Left lobe of liver (tissue), 2 donors: ENCODE measurements around the gene UBN1. TPM values are rescaled to one million over a fixed set of nuclear protein-coding genes. Genes with fewer than 3 reads are reported as not detected.

Source experiments
- ATAC-seq: fragments of 200-7000 bp; cut with Tn5 transposase; one replicate; pipeline ENCODE4 v1.9.1; 2020; ENCODE audit warnings: mild to moderate bottlenecking, moderate library complexity
- DNase-seq: peaks from one replicate; pipeline ENCODE4 v3.0.0-alpha.2; 2020; ENCODE audit warnings: low spot score
- total RNA-seq: library from RNA; stranded (reverse); gene quantifications from one replicate; pipeline ENCODE4 v1.2.1, GENCODE V29; 2021
- donor health status: DM: no; HTN: no; CAD: no; lungs with moderate emphysema.
- donor health status: DM: no; HTN: yes; CAD: no.

Gene UBN1
- total RNA-seq, result 18.9 TPM

GRCh38 chr16:4846901-4847773, at the start of gene UBN1, which contains the start of gene GLYR1:
UBN1 (plus strand) TSS chr16:4847481; CDS start chr16:4852918, 5,437 bp downstream.
GLYR1 (minus strand) TSS chr16:4847288; CDS start chr16:4847265, 23 bp downstream.
- ATAC-seq (peak; percentile 89), DNase-seq (peak; percentile 99)

DNA sequence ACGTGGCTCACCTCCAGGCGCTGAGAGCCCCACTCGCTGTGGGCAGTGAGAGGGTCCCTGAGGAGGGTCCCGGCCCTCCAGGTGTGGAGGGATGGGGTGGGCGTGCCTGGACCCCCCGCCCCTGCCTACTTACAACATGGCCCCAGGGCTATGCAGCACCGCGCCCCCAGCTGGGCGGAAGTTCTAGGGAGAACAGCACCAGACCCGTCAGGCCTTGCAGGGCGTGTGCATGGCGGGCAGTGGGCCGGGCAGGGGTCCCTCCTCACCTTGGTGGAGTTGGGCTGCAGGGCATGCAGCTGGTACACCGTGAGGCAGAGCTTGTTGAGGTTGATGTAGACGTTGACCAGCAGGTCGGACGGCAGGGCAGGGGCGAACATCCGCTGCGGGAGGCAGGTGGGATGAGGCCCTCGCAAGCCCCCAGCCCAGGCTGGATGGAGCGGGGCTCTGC, 49.5 kb upstream of the UBN1 start:
- DNase-seq, result no peak

DNA sequence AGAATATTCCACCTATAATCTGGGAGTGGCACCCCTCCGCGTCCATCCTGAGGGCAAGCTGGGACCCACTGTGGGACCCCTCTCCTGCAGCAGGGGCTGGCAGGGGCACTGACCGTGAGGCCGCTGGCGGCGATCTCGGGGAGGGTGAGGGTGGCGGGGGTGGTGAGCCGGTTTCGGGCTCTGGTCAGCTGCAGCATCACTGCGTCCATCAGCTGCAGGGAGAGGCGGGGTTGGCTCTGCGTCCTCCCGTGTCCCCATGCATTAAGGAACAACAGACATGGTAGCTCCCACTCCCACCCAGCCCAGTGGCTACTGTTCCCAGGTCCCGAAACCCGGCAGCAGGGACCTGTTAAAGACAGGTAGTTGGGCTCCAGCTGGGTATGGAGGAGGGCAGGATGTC, 48.8 kb upstream of the UBN1 start:
- no peak for DNase-seq
- ATAC-seq, result no peak

More for the DNA sequence above, 49.5 kb upstream of the UBN1 start:
- ATAC-seq, result no peak

DNA sequence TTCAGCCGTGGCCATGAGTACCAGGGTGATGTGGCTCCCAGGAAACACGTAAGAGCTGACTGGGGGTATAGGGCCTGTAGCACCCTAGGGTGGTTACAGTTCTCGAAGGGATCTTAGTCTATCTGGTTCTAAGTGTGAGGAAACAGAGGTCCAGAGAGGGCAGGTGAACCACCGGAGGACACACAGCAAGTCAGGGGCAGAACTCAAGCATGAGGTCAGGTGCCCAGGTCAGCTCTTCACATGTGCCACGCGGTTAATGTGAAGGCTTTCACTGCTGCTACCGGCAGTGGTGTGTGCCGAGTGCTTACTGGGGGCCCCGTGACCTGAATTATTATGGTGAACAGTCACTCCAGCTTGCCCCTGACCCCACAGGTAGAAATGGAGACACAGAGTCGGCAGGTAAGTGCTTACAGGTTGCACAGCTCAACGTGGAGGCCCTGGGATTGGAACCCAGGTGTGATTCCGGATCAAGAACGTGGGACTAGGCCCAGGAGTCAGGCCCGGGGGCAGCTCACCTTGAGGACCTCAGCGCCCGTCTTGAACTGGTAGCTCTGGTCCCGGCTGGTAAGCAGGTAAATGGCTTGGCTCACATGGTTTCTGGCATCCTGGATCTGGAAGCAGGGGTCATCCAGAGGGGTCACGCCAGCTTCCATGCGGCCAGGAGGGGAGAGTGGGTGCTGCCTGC, 48.0 kb upstream of the UBN1 start:
- no peak for DNase-seq
- no peak for ATAC-seq

DNA sequence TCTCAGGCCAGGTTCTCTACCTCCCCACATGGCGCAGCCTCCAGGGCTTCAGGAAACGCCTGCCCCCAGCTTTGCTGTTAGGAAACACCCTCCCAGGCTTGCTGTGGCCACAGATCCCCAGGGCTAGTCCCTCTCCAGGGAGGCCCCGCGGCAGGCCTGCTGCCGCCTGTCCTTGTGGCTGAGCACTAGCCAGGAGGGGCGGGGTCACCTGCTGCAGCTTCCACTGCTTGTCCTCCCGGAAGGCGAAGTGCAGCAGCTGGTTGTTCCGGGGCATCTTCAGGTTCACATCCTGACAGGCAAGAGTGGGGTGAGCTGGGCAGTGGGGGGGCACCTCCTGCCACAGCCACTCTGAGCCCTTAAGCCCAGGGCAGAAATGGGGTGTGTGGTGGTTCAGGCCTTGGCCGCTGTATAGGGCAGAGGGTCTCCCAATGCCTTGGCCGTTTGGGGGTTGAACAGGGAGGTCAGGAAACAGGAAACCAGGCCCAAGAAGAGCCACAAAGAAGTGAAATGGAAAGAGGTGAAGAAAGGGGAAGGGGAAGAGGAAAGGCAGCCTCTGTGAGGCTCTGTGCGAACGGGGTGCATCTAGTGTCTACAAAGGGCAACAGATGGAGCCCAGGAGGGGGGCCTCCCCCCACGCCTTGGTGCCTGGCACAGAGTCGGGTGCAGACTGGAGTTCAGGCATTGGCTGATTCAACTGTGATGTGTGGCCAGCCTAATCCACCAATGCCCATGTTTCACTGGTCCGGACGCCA, 46.8 kb upstream of the UBN1 start:
- DNase-seq (peak; percentile 54), ATAC-seq (no peak)

DNA sequence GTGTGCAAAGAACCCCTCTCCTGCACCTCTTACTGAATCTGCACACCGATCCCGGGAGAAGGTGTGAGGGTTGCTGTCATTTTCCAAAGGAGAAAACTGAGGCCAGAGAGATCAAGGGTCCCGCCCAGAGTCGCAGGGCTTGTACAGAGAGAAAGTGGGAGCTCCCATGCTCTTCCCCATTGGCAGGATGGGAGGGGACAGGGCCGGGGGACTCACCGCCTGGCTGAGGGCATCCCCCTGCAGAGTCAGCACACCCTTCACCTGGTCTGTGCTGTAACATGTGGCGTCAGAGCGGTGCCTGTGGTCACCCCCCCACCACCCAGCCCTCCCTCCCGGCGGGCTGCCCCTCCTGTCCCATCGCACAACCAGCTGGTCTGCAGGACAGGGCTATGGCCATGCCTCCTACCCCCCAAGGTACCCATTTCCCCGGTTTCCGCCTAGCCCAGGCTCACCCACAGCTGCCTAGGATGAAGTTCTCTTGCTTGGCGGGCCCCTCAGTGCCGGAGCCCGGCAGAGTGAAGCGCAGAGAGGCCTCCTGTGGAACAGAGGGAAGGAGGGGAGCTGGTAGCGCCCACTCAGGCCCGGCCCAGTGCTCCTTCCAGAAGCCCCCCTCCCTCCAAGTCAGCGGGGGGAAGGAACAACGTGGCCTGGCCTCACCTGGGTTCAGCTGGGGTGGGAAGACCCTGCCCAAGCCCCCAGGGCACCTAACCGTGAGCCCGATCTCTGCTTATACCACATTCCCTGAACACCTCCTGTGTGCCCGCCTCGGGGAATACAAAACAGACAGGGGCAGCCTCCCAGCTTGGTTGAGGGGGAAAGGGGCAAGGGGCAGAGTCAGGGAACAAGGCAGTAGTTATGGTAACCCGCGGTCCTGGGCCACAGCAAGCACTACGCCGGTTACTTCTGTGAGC, 46.0 kb upstream of the UBN1 start:
- ATAC-seq (no peak), DNase-seq (no peak)

DNA sequence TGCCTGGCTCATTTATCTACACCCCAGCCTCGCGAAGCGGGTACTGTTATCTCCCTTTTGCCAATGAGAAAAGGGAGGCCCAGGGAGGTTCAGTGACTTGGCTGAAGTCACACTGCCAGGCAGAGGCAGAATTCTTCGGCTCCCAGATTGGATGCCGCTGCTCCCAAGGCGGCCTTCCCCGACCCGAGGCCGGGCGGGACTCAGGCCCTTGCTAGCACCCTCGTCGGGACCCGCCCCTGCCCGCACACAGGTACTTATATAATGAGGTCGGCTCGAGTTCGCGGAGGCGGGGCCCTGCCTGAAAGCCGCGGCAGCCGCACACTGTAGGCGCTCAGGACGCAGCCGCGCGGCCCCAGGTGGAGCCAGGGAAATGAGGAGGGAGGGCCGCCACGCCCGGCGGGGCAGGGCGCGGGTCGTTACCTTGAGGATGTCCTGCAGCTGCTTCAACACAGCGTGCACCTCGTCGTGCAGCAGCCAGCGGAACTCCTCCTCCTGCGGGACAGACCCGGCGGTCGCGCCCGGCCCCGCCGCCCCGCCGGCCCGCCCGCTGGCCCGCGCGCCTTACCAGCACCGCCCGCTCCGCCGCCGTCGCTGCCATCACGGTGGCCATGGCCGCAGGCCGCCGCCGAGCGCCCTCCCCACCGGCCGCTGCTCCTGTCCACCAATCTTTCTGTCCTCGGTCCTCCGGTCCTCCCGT, 45.2 kb upstream of the UBN1 start, which contains the start of gene ROGDI:
ROGDI (minus strand) TSS at position 672 of the 697 bp plus-strand sequence; CDS start at position 610, 62 bp downstream.
- DNase-seq (peak; percentile 93), ATAC-seq (peak; percentile 76)

GRCh38 chr16:4802659-4803287, 44.5 kb upstream of the UBN1 start:
- DNase-seq (peak; percentile 93), ATAC-seq (peak; percentile 89)

- DNase-seq (no peak), ATAC-seq (no peak)
Observed at GRCh38 chr16:4803401-4803844, 43.9 kb upstream of the UBN1 start.

DNA sequence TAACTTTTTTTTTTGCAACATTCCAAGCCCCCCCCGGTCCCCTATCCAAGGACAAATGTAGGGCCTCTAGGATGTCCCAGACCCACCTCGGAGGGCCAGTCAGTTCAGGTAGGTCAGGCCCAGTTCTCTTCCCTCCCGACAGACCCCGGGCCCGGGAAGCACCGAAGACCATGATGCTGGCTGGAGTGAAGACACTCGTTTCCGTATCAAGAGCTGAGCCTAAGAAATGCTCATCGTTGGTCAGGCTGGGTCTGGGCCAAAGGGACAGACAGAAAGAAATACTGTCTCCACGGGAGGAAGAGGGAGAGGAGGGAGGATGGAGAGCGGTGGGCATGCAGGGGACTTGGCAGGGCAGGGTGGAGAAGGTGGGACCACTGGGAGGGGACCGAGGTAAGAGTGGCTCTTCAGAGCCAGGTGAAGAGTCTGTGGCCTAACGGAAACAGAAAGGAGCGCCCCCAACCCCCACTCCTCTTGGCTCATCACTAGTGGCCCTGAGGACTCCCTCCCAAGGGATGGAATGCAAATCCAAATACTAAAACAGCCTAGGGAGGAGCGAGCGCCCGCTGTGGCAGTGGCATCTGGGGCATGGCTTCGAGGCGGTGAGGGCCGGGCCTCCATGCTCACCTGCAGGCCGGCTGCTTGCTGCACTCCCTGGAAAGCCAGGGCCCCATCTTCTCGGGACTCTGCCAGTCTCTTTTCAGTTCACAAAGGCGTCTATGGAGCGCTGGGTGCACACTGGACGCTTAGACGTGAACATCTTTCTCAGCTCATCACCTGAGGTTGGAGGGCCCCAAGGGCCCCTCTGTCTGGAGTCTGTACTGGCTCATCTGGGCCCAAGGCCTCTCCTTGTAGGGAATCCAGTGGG, 43.2 kb upstream of the UBN1 start:
- DNase-seq, result no peak

GRCh38 chr16:4805231-4805630, 42.0 kb upstream of the UBN1 start:
- ATAC-seq, result no peak
- DNase-seq, result no peak

More for the DNA sequence above, 43.2 kb upstream of the UBN1 start:
- ATAC-seq, result no peak

GRCh38 chr16:4806280-4806679, 41.0 kb upstream of the UBN1 start:
- ATAC-seq (no peak), DNase-seq (no peak)

GRCh38 chr16:4811242-4811641, 36.0 kb upstream of the UBN1 start:
- no peak for ATAC-seq
- no peak for DNase-seq

GRCh38 chr16:4811773-4812172, 35.5 kb upstream of the UBN1 start:
- DNase-seq, result no peak

GRCh38 chr16:4813251-4814003, 33.9 kb upstream of the UBN1 start:
- ATAC-seq (no peak), DNase-seq (no peak)

More at GRCh38 chr16:4811773-4812172, 35.5 kb upstream of the UBN1 start:
- ATAC-seq, result no peak

- ATAC-seq (no peak), DNase-seq (no peak)
Observed at GRCh38 chr16:4814046-4814445, 33.2 kb upstream of the UBN1 start.

GRCh38 chr16:4814542-4815173, 32.6 kb upstream of the UBN1 start:
- peak; percentile 65 for DNase-seq
- peak; percentile 88 for ATAC-seq
